WTC11 (cell line): ENCODE results near the gene ZBTB8A. TPM values are rescaled to one million over a fixed set of nuclear protein-coding genes. Genes with fewer than 3 reads are reported as not detected.

Experiments used
- ATAC-seq: fragments of 200-7000 bp; cut with Tn5 transposase; 2 replicates; pipeline ENCODE4 v1.10.0; 2021; ENCODE audit warnings: mild to moderate bottlenecking, moderate library complexity
- CTCF ChIA-PET: fragments of 300-600 bp; sonication (Branson Sonifier 250); formaldehyde crosslinking; loops from one replicate; lab custom pipeline; 2021; ENCODE audit warnings: antibody characterized with exemption; lab: Charles Lee
- POLR2A ChIA-PET: fragments of 350-600 bp; sonication (Branson Sonifier 250); formaldehyde crosslinking; loops from one replicate; lab custom pipeline; 2021; ENCODE audit warnings: antibody characterized with exemption; lab: Charles Lee
- DNase-seq: peaks from one replicate; pipeline ENCODE4 v3.0.0; 2021; ENCODE audit warnings: low spot score
- H3K27ac Mint-ChIP-seq: 2 replicates; pipeline ENCODE4 v1.8.0; 2021; ENCODE audit warnings: mixed read lengths
- H3K27me3 Mint-ChIP-seq: 2 replicates; pipeline ENCODE4 v1.8.0; 2021; ENCODE audit warnings: low read depth, mild to moderate bottlenecking, moderate library complexity, mixed read lengths
- H3K36me3 Mint-ChIP-seq: 2 replicates; pipeline ENCODE4 v1.8.0; 2021; ENCODE audit warnings: mixed read lengths
- H3K4me1 Mint-ChIP-seq: 2 replicates; pipeline ENCODE4 v1.8.0; 2022; ENCODE audit warnings: mixed read lengths
- H3K4me3 Mint-ChIP-seq: 2 replicates; pipeline ENCODE4 v1.8.0; 2021; ENCODE audit warnings: mild to moderate bottlenecking, moderate library complexity, mixed read lengths
- H3K9me3 Mint-ChIP-seq: 2 replicates; pipeline ENCODE4 v1.8.0; 2021; ENCODE audit warnings: mixed read lengths
- ATF2 ChIP-seq: sonication (generic); formaldehyde crosslinking; IDR thresholded peaks from 2 replicates; pipeline ENCODE4 v1.8.1; 2022; ENCODE audit warnings: low read depth, missing genetic modification reagents, borderline replicate concordance
- CBFB ChIP-seq: sonication (generic); formaldehyde crosslinking; IDR thresholded peaks from 2 replicates; pipeline ENCODE4 v1.8.1; 2022; ENCODE audit warnings: mild to moderate bottlenecking, low read depth, missing genetic modification reagents
- E2F5 ChIP-seq: sonication (generic); formaldehyde crosslinking; IDR thresholded peaks from 2 replicates; pipeline ENCODE4 v1.8.1; 2022; ENCODE audit warnings: mild to moderate bottlenecking, moderate library complexity, missing genetic modification reagents
- ELF4 ChIP-seq: sonication (generic); formaldehyde crosslinking; IDR thresholded peaks from 2 replicates; pipeline ENCODE4 v1.8.1; 2022; ENCODE audit warnings: low read depth, mild to moderate bottlenecking, moderate library complexity, missing genetic modification reagents
- ESRRA ChIP-seq: sonication (generic); formaldehyde crosslinking; IDR thresholded peaks from 2 replicates; pipeline ENCODE4 v1.8.1; 2022; ENCODE audit warnings: mild to moderate bottlenecking, missing genetic modification reagents, borderline replicate concordance
- GABPB1 ChIP-seq: sonication (generic); formaldehyde crosslinking; IDR thresholded peaks from 2 replicates; pipeline ENCODE4 v1.8.1; 2023; ENCODE audit warnings: mild to moderate bottlenecking, missing genetic modification reagents
- HMGA2 ChIP-seq: fragments of 250-450 bp; sonication (Bioruptor Pico); IDR thresholded peaks from 2 replicates; pipeline ENCODE4 v1.4.0; 2021; ENCODE audit warnings: mild to moderate bottlenecking, moderate library complexity
- NFATC4 ChIP-seq: fragments of 250-450 bp; sonication (Bioruptor Pico); IDR thresholded peaks from 2 replicates; pipeline ENCODE4 v1.9.0; 2021; ENCODE audit warnings: mild to moderate bottlenecking
- OVOL2 ChIP-seq: fragments of 250-450 bp; sonication (Bioruptor Pico); IDR thresholded peaks from 2 replicates; pipeline ENCODE4 v1.9.0; 2021; ENCODE audit warnings: mild to moderate bottlenecking, borderline replicate concordance
- SMAD4 ChIP-seq: sonication (generic); formaldehyde crosslinking; IDR thresholded peaks from 2 replicates; pipeline ENCODE4 v1.8.0; 2022; ENCODE audit warnings: mild to moderate bottlenecking, missing genetic modification reagents
- SP1 ChIP-seq: sonication (generic); formaldehyde crosslinking; conservative IDR thresholded peaks from 2 replicates; pipeline ENCODE4 v1.8.1; 2022; ENCODE audit warnings: missing genetic modification reagents
- TEAD1 ChIP-seq: sonication (generic); formaldehyde crosslinking; IDR thresholded peaks from 2 replicates; pipeline ENCODE4 v1.8.0; 2022; ENCODE audit warnings: mild to moderate bottlenecking, missing genetic modification reagents
- TP53 ChIP-seq: sonication (generic); formaldehyde crosslinking; IDR thresholded peaks from 2 replicates; pipeline ENCODE4 v1.8.1; 2023; ENCODE audit warnings: mild to moderate bottlenecking, missing genetic modification reagents
- USF1 ChIP-seq: sonication (generic); formaldehyde crosslinking; IDR thresholded peaks from 2 replicates; pipeline ENCODE4 v1.8.0; 2022; ENCODE audit warnings: mild to moderate bottlenecking, missing genetic modification reagents
- ZBTB43 ChIP-seq: sonication (generic); formaldehyde crosslinking; IDR thresholded peaks from 2 replicates; pipeline ENCODE4 v1.8.1; 2023; ENCODE audit warnings: mild to moderate bottlenecking, missing genetic modification reagents
- ZNF121 ChIP-seq: sonication (generic); formaldehyde crosslinking; IDR thresholded peaks from 2 replicates; pipeline ENCODE4 v1.8.0; 2023; ENCODE audit warnings: missing genetic modification reagents
- ZNF317 ChIP-seq: sonication (generic); formaldehyde crosslinking; IDR thresholded peaks from 2 replicates; pipeline ENCODE4 v1.8.1; 2023; ENCODE audit warnings: low read depth, mild to moderate bottlenecking, moderate library complexity, missing genetic modification reagents, borderline replicate concordance
- ZNF416 ChIP-seq: fragments of 250-450 bp; sonication (Bioruptor Pico); IDR thresholded peaks from 2 replicates; pipeline ENCODE4 v1.9.0; 2021; ENCODE audit warnings: mild to moderate bottlenecking, inconsistent platforms
- total RNA-seq: library from RNA; stranded (reverse); gene quantifications from 3 replicates; pipeline ENCODE4 v1.2.3, GENCODE V29; 2021
- TF ChIP-seq, protein P1 (sequence below): sonication (generic); formaldehyde crosslinking; IDR thresholded peaks from 2 replicates; pipeline ENCODE4 v1.8.0; 2022; ENCODE audit warnings: mild to moderate bottlenecking, missing genetic modification reagents
- TF ChIP-seq, protein P2 (sequence below): fragments of 250-450 bp; sonication (Bioruptor Pico); IDR thresholded peaks from 2 replicates; pipeline ENCODE4 v1.9.0; 2021; ENCODE audit warnings: moderate library complexity, mild to moderate bottlenecking, inconsistent platforms, borderline replicate concordance
- TF ChIP-seq, protein P3 (sequence below): sonication (generic); formaldehyde crosslinking; conservative IDR thresholded peaks from 2 replicates; pipeline ENCODE4 v1.8.1; 2023; ENCODE audit warnings: mild to moderate bottlenecking, low read depth, missing genetic modification reagents, moderate library complexity
- TF ChIP-seq, protein P4 (sequence below): sonication (generic); formaldehyde crosslinking; IDR thresholded peaks from 2 replicates; pipeline ENCODE4 v1.8.0; 2022; ENCODE audit warnings: mild to moderate bottlenecking, missing genetic modification reagents

ZBTB8A gene
- total RNA-seq, 1 experiment from 2014 or later: 7.7 TPM

GRCh38 chr1:32650248-32650751, 111.1 kb downstream of the ZBTB8A start, which contains the start of gene ZBTB8OS:
ZBTB8OS (minus strand) TSS chr1:32650550; CDS start chr1:32650529, 21 bp downstream.
- Mint-ChIP-seq H3K36me3 (peaks cover 52% of the 10 kb centered on the region), H3K4me3 (peak within 1 kb of the TSS; percentile 99), H3K4me1 (peaks cover 27% of the 10 kb centered on the region), H3K9me3 (peaks cover 8% of the 10 kb centered on the region), H3K27ac (peak within 1 kb of the TSS; percentile 100), H3K27me3 (no peaks in the 10 kb centered on the region; the same call in 1 of the 2 replicates)
- CTCF ChIA-PET: interaction anchor here (0.5 to 2.7 kb wide), 12 partner anchors 8 to 540 kb away, joined by 3 to 21 read pairs (median 4); no protein-coding TSS in a partner anchor
- POLR2A ChIA-PET: interaction anchor here (0.6 to 2.2 kb wide), 16 partner anchors 13 to 577 kb away, joined by 3 to 13 read pairs (median 4); partner anchors contain the start of genes BSDC1, MARCKSL1, TMEM39B and ZBTB8A
- TF ChIP-seq, protein P1, sequence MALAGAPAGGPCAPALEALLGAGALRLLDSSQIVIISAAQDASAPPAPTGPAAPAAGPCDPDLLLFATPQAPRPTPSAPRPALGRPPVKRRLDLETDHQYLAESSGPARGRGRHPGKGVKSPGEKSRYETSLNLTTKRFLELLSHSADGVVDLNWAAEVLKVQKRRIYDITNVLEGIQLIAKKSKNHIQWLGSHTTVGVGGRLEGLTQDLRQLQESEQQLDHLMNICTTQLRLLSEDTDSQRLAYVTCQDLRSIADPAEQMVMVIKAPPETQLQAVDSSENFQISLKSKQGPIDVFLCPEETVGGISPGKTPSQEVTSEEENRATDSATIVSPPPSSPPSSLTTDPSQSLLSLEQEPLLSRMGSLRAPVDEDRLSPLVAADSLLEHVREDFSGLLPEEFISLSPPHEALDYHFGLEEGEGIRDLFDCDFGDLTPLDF (CRISPR knock-in tag): no peak
- TF ChIP-seq GABPB1 (0 out of 2 replicates have a peak, but pooled peaks have one; percentile 28), OVOL2 (CRISPR knock-in tag) (no peak), NFATC4 (CRISPR knock-in tag) (no peak), ESRRA (CRISPR knock-in tag) (no peak), SP1 (peak; percentile 83), ZBTB43 (CRISPR knock-in tag) (no peak), USF1 (no peak), TEAD1 (0 out of 2 replicates have a peak, but pooled peaks have one; percentile 39), HMGA2 (CRISPR knock-in tag) (0 out of 2 replicates have a peak, but pooled peaks have one; percentile 19)
- peak; percentile 77 for ATAC-seq
- DNase-seq: peak; percentile 83

GRCh38 chr1:32650752-32651460, 111.7 kb downstream of the ZBTB8A start, which contains the start of gene RBBP4:
RBBP4 (plus strand) TSS chr1:32651208; CDS start chr1:32651307, 99 bp downstream.
- ChIA-PET CTCF (interaction anchor here (0.5 to 2.7 kb wide), 15 partner anchors 9 to 541 kb away, joined by 3 to 21 read pairs (median 4); partner anchors contain the start of gene BSDC1), POLR2A (interaction anchor here (0.6 to 2.2 kb wide), 18 partner anchors 9 to 578 kb away, joined by 3 to 13 read pairs (median 4); partner anchors contain the start of genes BSDC1, MARCKSL1, TMEM39B and ZBTB8A)
- peak; percentile 98 for DNase-seq
- peak within 1 kb of the TSS; percentile 100 for H3K27ac Mint-ChIP-seq
- no peaks in the 10 kb centered on the region; the same call in 1 of the 2 replicates for H3K27me3 Mint-ChIP-seq
- H3K9me3 Mint-ChIP-seq: peaks cover 8% of the 10 kb centered on the region
- H3K36me3 Mint-ChIP-seq: peaks cover 54% of the 10 kb centered on the region
- peak; percentile 93 for ATAC-seq
- H3K4me1 Mint-ChIP-seq: peaks cover 33% of the 10 kb centered on the region
- peak within 1 kb of the TSS; percentile 99 for H3K4me3 Mint-ChIP-seq
- TF ChIP-seq E2F5 (CRISPR knock-in tag): peak; percentile 99
- TF ChIP-seq ZNF121 (CRISPR knock-in tag): no peak
- TF ChIP-seq, protein P2, sequence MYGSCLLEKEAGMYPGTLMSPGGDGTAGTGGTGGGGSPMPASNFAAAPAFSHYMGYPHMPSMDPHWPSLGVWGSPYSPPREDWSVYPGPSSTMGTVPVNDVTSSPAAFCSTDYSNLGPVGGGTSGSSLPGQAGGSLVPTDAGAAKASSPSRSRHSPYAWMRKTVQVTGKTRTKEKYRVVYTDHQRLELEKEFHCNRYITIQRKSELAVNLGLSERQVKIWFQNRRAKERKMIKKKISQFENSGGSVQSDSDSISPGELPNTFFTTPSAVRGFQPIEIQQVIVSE (CRISPR knock-in tag): no peak
- peak; percentile 86 for TF ChIP-seq TEAD1
- TF ChIP-seq ZNF317 (CRISPR knock-in tag): no peak
- TF ChIP-seq, protein P3, sequence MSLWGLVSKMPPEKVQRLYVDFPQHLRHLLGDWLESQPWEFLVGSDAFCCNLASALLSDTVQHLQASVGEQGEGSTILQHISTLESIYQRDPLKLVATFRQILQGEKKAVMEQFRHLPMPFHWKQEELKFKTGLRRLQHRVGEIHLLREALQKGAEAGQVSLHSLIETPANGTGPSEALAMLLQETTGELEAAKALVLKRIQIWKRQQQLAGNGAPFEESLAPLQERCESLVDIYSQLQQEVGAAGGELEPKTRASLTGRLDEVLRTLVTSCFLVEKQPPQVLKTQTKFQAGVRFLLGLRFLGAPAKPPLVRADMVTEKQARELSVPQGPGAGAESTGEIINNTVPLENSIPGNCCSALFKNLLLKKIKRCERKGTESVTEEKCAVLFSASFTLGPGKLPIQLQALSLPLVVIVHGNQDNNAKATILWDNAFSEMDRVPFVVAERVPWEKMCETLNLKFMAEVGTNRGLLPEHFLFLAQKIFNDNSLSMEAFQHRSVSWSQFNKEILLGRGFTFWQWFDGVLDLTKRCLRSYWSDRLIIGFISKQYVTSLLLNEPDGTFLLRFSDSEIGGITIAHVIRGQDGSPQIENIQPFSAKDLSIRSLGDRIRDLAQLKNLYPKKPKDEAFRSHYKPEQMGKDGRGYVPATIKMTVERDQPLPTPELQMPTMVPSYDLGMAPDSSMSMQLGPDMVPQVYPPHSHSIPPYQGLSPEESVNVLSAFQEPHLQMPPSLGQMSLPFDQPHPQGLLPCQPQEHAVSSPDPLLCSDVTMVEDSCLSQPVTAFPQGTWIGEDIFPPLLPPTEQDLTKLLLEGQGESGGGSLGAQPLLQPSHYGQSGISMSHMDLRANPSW (CRISPR knock-in tag): no peak
- TF ChIP-seq ATF2 (CRISPR knock-in tag): no peak
- TF ChIP-seq ZNF416 (CRISPR knock-in tag): no peak
- TF ChIP-seq TP53: no peak; the same call in 1 of the 2 replicates
- TF ChIP-seq HMGA2 (CRISPR knock-in tag): no peak
- 0 out of 2 replicates have a peak, but pooled peaks have one; percentile 70 for TF ChIP-seq SMAD4 (CRISPR knock-in tag)
- no peak for TF ChIP-seq ELF4 (CRISPR knock-in tag)
- TF ChIP-seq, protein P4, sequence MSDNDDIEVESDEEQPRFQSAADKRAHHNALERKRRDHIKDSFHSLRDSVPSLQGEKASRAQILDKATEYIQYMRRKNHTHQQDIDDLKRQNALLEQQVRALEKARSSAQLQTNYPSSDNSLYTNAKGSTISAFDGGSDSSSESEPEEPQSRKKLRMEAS (CRISPR knock-in tag): peak; percentile 93
- peak; percentile 75; the same call in 1 of the 2 replicates for TF ChIP-seq CBFB
